Activated CD8-positive, alpha-beta memory T cell treated with anti-CD3 and anti-CD28 coated beads for 48 hours (primary cell): ENCODE data around the gene MYLK.
"Not testable (repeated sequence)": the region's sequence is repeated elsewhere in the genome, so short reads cannot be mapped to it uniquely, and the experiment has no call there.

Source experiments
- DNase-seq, 3 experiments: peaks; one replicate each; pipeline ENCODE4 v3.0.0-alpha.2; 2020; ENCODE audit warnings: low read depth in 2 of 3, low spot score in 2 of 3

MYLK gene

DNA sequence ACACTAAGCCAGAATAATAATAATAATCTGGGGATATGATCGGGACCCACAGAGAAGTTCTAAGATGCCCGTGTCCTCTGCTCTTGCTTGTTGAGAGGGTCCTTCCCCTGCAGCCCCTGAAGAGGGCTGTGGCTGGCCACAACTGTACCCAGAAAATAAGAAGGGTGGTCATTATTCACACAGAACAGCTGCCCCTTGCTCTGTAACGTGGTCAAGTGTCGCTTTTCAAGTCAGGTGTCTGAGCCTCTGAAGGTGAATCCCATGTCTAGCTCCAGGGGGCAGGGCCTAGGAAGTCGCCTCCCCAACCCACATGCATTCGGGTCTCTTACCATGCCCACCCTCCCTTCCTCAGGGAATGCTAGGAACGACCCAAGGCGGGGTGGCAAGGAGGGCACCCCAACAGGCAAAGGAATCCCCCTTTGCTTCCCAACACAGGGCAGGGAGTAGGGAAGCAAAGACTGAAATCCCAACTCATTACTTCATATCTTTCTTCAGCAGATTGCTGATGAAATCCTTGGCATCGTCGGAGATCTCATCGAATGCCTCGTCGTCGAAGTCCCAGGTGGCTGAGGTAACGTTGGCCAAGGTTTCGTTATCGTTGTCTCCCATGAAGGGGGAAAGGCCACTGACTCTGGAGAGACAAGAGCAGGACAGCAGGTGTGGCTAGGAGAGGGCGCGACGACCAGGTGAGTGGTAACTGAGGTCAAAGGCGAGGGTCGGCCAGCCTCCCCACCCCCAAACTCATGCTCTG, 255.0 kb downstream of the MYLK start:
- no peak for DNase-seq

GRCh38 chr3:123627673-123628670, 256.2 kb downstream of the MYLK start:
- no peak for DNase-seq

GRCh38 chr3:123626881-123627280, 257.3 kb downstream of the MYLK start:
- DNase-seq: no peak

DNA sequence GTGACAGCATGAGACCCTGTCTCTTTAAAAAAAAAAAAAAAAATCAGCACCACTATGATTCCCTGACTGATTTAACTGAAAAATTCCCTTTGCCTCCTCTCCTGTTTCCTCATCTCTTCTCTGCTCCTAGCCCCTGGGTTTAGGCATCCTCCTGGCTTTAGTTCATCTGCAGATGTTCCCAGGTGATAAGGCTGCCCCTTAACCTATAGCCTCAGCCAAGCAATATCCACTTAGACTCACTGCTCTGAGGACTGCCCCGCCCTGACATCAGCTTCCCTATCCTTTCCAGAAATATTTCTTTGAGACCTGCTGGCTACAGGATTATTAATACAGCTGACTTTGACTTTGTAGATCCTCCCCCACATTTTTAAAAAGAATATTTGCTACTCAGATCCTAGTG, 259.8 kb downstream of the MYLK start:
- no peak for DNase-seq

DNA sequence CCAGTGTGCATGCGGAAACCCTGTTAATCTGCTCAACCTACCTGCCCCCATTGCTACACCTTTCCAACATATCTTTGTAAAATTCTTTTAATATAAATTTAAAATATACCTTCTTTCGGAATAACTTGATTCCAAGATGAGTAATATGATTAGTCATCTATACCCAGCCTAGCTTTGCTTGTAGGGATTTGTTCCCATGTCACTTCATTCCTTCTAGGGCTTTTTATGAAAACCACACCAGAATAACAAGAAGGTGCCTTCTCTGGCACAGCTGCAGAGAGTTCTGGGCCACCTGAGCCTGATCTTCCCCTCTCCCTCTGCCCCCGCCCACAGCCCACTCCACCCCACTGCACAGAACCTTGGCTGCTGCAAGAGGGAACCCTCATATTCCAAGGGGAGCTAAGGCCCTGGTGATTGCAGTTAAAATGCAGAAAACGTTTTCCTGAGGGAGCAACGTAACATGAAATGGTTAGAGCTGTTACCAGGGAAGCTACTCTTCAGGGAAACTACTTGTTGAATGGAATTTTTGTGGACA, 260.7 kb downstream of the MYLK start:
- DNase-seq: no peak

GRCh38 chr3:123622766-123623165, 261.4 kb downstream of the MYLK start:
- DNase-seq: no peak

GRCh38 chr3:123621850-123622189, 262.3 kb downstream of the MYLK start:
- no peak for DNase-seq

DNA sequence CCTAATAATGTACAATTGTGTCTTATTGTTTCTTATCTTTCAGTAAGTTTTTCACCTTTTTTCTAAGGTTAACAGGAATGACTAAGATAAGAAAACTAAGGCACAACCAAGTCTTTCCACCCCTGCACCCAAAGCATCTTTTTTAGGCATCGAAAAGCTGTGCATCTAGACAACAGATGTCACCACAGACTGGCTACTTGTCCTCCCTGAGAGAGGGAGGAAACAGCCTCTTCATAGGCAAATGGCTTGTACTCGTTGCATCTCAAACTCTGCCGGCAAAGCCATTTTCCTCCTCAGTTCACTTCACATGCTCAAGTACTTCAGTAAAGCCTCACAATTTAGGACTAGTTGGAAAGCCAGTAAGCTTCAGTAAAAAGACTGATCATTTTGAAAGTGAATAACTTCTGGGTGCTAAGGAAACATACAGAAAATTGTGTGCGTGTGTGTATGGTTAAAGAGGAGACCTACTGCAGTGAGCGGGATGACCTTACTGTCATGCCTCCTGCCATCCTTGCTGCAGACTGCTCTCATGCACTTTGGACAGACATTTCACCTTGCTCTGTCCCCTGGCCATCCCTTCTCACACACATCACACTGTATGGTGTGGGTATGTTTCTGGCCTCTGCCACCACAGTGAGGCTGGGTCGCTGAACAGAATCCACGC, 262.8 kb downstream of the MYLK start:
- DNase-seq: no peak

- no peak for DNase-seq
These were observed 263.8 kb downstream of the MYLK start for GRCh38 chr3:123620343-123620742.

DNA sequence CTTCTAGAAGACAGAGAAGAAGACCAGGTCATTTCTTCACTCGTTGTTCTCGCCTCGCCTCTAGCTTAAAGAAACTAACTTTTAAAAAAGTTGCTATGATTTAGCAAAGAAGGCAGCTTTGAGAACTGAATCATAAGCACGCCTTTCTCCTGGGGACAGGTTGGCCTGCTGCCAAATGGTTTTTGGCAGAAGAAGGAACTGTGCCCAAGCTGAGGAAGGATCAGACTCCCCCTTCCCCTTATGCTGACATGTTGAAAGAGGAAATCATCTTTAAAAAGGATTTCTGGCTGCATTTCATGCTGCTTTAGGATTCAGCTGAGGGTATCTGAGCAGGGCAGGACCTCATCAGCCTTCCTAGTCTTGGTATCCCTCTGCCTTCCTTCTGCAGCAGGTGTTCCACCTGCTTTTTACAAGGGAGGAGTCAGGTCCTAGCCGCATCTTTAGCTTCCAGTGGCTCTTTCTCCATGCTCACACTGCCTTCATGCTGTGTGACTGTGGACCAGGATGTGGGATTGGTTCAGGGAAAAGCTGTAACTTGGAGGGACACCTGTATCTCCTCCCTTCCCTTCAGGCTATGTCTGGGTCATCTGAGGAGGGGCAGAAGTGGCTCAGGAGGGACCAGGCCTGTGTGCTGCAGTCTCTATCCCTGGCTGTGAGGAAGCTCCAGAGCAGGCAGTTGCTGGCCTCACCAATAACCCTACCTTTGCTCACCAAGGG, 265.2 kb downstream of the MYLK start:
- no peak for DNase-seq

DNA sequence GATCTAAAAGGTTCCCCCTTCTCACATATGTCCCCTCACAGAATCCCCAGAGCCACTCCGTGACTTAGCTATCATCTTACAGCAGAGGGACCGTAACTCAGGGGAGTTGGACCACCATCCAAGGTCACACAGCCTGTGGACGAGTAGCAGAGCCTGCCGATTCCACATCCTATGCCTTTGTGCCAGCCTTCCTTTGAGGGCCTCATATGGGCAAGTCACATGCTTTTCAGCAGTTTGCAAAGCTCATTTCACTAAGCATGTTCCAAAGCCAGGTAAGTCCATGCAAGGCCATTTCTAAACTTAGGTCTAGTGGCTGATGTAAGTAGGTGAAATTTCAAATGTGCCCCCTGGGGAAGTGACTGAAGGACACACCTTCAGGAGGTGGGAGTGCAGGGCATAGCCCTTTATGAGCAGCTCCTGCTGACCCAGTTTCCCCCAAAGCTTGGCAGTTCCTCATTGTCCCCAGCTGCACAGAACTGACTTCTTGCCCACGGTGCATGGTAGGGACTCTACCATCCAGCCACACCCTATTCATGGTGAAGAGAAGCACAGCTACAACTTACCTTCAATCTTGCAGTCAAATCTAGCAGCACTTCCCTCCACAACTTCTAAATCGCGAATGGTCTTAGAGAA, 265.9 kb downstream of the MYLK start:
- no peak for DNase-seq

- DNase-seq: no peak
These were observed 267.5 kb downstream of the MYLK start for GRCh38 chr3:123616593-123616992.

- no peak for DNase-seq
These were observed 270.6 kb downstream of the MYLK start for GRCh38 chr3:123613543-123613942.

- not testable (repeated sequence) for DNase-seq
These were observed 272.5 kb downstream of the MYLK start for GRCh38 chr3:123611674-123612073.

DNA sequence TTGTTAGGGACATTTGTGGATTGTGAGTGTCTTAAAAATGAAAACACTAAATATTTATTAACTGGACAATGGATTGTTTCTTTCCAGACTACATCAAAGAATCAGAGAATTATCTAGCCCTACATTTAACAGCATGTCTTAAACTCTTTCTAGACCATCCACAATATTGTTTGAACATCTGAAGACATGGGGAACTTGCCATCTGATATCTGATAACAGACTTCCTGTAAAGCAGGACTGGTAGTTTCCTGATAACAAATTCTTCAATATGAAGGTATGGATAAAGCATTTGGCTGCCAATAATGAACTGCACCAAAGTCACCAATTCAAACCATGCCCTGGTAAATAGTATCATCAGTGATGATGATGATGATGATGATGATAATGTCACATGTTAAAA, 273.1 kb downstream of the MYLK start:
- no peak for DNase-seq

GRCh38 chr3:123610331-123610730, 273.8 kb downstream of the MYLK start:
- DNase-seq: no peak

DNA sequence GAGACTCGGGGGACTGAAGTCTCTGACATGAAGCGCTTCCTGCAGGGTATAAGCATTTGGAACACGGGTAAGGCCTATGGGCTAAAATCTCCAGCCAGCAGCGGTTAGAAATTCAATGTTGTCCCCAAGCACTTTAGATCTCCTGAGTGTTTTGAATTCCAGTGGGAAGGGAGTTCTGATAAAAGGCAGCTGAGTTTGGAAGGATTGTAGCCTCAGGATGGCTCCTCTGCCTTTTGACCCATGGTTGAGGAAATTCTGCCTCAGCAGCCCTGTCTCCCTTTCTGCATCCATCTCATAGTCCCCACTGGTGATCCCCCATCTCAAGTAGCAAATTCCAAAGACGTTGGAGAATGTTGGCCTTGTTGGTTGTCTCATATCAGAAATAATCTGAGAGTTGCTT, 275.1 kb downstream of the MYLK start:
- no peak for DNase-seq

DNA sequence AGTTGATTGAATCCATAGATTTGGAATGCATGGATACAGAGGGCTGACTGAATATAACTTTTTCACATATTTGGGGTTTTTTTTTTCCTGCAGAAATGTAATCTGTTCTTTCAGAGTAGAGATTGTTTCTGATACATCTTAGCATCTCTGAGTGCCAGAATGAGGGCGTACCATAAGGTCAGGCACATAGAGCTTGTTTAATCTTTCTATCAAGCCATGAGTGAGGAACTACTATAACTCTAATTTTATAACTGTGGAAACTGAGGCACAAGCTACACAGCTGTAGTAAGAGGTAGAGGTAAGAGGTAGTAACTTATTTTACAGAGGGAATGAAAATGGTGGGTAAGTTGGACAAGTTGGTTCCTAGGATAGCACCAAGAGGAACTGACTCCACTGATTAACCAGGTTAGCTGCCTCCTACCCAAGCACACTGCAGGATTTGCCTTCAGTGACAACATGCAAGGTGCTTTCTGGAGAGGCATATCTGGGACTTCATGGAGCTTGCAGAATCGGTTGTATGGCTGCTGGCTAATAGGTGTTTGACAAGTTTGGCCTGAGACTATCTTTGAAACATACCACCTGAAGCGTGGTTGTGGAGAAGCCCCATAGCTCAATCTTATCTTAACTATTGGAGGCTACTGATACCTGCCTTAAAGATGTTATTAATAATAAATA, 275.7 kb downstream of the MYLK start:
- DNase-seq: no peak

DNA sequence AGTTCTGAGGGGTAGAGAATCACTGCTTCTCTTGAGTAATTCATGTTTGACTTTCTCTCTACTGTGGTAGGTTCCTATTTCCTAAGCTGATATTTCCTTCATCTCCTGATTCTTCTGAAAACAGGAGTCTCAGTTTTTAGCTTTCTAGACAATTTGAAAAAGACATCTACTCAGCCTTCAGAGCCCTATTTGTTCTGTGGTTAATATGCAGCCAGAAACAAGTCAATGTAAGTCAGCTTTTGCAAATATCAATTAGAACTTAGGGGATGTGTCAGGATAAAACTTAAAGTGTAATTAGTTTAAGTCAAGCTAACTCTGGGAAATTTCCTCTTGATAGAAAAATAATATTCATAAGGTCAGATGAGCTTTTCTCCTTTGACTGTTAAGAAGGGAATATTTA, 277.6 kb downstream of the MYLK start:
- DNase-seq: no peak

- DNase-seq: no peak
These were observed 278.3 kb downstream of the MYLK start for GRCh38 chr3:123605789-123606234.
